NCI-H2227 treated with DMSO at 0.1 percent for 48 hours (cell line): ENCODE results near the gene NME7.

Source experiments
- DNase-seq: peaks from one replicate; lab custom pipeline; 2025; lab: John Stamatoyannopoulos, UW

NME7 gene

GRCh38 chr1:169155675-169156074 is 211.9 kb downstream of the NME7 start:
- DNase-seq, result no peak

GRCh38 chr1:169151338-169151837 is 216.2 kb downstream of the NME7 start:
- no peak for DNase-seq

DNA sequence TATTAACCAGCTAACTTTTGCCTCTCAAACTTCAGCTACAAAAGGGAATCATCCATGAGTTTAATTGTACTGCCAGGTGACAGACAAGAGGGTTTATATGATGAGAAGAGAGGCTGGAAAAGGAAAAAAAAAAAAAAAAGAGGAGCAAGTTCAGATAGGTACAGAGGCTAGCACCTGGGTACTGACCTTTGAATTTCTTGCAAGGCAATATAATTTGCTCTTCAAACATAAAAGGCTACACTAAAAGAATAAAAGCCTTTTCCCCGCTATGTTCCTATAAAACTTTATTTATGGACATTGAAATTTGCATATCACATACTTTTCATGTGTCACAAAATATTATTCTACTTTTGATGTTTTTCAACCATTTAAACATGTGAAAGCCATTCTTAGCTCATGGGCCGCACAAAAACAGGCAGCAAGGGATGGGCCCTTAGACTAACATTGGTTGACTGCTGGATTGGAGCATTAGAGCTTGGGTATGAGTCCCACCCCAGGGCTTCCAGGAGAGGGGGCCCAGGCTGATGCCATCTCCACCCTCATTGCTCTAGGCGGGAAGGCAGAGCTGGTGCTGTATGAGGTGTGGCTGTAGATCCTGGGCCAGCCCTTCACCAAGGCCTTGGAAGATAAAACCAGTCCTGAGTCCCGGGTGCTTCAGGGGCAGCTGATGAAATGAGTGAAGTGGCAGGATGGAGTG is 216.8 kb downstream of the NME7 start:
- no peak for DNase-seq

DNA sequence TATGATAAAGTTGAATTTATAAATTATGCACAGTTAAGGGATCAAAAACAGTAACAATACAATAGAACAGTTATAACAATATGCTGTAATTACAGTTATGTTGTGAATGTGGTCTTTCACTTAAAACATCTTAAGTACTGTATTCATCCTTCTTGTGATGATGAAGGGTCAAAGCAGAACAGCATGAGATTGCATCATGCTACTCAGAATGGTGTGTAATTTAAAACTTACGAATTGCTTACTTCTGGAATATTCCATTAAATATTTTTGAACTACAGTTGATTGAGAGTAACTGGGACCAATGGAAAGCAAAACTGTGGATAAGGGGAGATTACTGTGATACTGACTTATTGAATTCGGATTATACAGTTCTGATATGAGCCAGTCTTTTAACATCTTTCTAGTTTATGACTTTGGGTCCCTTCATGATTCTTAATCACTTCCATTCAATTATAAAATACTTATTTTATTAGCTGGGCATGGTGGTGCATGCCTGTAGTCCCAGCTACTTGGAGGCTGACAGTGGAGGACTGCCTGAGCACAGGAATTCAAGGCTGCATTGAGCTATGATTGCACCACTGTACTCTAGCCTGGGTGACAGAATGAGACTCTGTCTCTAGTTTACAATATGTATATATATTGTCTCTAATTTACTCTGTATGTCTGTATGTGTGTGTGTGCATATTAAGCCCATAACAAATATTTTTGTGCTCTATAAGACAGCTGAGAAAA is 217.9 kb downstream of the NME7 start:
- no peak for DNase-seq

DNA sequence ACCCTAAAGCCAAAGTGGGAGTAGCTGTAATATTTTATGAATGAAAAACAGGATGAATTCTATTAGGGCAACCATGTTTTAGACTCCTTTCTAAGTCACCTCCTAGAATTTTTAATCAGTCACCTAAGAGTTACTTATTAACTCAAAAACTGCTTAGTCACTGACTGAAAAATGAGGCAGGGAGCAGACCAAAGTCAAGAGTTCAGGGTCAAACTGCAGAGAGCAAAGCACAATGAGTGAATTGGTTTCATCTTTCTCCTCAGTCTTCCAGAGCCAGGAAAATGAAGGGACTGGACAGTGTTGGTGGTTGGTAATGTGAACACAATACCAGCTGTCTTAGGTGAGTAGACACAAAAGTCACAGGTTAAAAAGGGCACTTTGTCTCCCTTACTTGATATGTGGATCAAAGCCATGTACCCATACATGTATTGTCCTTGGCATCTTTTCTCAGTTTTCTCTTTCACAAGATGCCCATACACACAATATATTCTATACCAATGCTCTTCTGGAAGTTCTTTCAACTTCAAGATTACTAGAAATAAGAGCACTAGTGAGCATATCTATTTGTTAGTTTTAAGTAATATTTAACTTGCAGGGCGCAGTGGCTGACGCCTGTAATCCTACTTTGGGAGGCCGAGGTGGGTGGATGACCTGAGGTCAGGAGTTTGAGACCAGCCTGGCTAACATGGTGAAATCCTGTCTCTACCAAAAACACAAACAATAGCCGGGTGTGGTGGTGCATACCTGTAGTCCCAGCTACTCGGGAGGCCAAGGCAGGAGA is 218.9 kb downstream of the NME7 start:
- DNase-seq, result no peak

GRCh38 chr1:169146576-169147214 is 220.9 kb downstream of the NME7 start:
- DNase-seq, result no peak

GRCh38 chr1:169144941-169145626 is 222.5 kb downstream of the NME7 start:
- DNase-seq, result no peak

DNA sequence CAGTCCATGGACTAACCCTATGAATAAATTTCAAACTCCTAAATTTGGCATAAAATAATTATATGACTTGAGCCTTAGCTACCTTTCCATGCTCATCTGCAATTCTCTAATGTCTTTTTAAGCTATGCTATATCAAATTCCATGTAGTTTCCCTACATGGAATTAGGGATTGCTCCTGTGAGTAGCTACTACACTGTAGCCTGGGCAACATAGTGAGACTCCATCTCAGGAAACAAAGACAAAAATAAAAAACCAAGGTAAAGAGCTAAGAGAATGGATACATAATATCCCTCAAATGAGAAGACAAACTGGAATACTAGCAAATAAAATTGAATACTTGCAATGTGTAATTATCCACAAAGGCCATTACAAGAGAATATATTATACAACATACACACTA is 223.6 kb downstream of the NME7 start:
- no peak for DNase-seq

DNA sequence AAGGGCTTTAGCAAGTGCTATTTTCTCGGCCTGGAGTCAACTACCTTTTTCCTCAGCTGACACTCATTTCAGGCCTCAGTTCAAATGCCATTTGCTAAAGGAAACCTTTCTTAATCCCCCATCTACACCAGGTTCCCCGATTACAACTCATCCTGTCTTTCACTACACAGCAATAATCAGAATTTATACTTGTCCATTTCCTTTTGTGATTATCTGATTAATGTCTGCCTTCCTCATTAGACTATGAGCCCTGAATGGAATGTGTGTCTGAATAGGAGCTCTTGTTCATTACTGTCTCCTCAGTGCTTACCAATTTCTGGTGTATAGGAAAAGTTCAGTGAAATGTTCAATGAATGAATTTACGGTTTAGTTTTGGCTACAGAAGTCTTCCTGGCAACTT is 224.3 kb downstream of the NME7 start:
- no peak for DNase-seq

DNA sequence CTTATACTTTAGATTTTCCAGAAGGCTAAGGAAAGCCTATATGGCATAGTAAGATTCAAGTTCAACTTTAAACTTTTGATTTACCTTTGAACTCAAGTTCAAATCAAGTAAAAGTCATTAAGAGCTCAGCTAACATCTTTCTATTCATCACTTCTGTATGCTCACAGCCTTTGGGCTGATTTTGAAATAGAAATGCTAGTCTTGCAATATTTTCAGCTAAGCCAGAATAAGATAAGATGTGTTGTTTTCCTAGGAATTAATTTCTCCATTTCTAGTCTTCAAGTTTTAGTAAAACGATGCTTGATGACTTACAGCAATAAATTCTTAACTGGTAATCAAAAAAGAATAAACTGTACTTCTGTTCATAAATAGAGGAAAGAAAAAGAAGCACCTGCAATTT is 225.5 kb downstream of the NME7 start:
- DNase-seq, result no peak

DNA sequence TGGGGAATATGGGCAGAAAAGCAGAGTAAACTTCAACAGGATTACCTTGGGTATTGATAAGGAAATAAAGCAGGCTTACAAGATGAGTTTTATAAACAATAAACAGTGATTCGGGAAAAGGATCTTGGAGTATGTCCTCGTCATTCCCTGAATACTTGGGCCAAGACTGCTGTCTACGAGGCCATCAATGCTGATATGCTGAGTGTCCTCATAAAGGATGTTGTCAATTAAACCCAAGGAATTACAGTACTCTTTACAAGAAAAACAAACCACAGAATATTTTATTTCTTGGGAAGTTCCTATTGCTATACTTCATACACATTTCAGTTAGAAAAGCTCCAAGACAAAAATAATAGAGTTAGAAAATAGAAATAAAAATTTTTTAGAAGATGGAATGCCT is 226.2 kb downstream of the NME7 start:
- DNase-seq, result no peak

- no peak for DNase-seq
These were observed 228.5 kb downstream of the NME7 start for GRCh38 chr1:169138866-169139670.

DNA sequence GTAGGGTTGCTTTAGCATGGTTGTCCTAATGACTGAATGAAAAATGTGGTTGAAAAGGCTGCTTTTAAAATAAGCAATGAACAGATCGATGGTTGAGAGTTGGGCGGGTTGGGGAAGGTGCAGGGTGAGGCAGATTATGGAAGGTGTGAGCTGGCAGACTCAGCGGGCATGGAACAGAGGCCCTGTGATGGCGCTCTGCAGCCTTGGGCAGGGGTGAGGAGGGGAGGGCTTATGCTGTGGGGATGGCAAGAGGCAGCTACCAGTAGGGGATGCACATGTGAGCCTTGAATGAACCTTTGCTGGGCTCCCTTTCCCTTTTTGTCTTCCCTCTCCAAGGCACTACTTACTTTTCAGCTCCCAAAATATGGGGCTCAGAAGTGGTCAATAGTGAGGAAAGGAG is 230.2 kb downstream of the NME7 start:
- DNase-seq, result no peak

GRCh38 chr1:169133801-169134502 is 233.6 kb downstream of the NME7 start:
- DNase-seq, result no peak

DNA sequence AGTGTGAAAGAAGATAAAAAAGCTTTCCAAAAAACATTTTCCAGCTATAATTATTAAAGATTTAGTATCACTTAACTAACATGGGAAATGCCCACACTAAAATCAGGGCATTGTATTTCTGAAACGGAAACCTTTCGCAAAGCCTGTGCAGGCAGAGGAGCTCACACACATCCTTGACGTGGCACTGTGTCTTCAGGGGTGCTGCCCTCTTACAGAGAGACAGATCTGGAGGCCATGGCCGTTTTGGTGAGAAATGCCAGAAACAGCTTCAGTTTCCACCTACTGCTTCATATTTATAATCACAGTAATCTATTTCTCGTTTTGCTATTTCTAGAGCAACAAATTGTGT is 234.4 kb downstream of the NME7 start:
- DNase-seq, result no peak

DNA sequence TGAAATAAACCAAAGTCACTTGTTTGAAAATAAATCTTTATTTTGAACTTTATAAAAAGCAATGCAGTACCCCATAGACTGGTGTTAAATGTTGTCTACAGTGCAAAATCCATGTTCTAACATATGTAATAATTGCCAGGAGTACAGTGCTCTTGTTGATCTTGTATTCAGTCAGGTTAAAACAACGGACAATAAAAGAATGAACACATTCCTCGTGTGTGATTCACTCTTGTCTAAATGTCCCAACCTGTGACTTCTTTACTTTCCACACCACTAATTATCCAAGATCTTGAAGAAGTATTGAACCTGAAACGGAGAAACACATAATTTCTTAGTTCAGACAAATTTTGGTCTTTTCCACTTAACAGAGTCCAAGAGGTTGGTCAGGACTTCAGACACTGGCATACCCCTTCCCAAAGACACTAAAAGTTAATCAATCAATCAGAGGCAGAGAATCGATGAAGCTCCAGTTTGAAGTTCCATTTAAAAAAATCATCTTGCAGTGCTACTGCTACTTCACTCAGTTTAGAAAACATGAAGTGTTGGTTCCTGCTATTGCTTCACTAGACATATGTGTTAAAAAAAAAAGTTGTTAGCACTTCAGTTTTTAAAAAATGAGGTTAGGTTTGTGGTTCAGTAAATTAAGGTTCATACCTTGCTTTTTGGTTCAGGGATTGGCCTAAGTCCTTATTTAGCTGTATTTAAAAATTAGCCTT is 234.9 kb downstream of the NME7 start:
- no peak for DNase-seq

DNA sequence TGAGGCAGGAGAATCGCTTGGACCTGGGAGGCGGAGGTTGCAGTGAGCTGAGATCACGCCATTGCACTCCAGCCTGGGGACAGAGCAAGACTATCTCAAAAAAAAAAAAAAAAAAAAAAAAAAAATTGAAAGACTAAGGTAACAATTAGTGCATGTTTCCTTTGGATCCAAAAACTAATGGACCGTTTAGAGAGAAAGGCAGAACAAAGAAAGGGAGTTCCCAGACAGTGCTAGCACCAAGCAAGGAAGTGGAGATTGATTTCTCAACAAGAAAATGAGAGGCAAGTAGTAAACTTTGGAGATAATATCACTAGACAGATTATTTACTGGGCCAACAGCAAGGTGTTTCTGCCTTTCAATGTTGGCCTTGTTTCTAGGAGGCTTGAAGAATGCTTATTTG is 236.9 kb downstream of the NME7 start:
- no peak for DNase-seq

DNA sequence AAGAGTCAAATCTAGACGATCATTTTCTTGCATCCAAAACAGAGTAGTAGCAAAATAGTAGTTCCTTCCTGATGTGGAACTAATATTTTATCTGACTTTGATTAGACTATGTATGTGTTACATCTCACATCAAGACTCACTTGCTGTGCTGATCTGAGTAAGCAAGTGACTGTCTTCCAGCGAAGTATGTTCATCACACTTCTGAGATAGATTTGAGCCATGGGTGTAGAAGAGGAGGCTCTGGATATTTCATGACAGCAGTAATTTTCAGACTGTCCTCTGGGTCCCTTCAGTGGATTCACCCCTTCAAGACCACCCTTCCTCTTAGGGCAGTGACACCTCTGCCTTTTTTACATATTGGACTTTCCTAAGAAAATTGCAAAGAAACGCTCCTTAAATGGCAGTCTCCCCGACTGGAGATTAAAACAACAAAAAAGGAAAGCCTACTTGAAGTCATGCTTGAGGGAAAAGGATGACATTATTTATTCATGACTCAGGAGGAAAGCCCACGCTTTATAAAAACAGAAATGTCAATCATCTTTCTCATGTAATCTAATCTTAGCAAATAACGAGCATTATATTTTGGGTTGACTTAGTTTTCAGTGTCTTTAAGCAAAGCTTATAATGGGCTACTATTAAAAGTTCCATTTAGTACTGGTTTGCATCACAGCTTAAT is 238.3 kb downstream of the NME7 start:
- DNase-seq, result no peak

DNA sequence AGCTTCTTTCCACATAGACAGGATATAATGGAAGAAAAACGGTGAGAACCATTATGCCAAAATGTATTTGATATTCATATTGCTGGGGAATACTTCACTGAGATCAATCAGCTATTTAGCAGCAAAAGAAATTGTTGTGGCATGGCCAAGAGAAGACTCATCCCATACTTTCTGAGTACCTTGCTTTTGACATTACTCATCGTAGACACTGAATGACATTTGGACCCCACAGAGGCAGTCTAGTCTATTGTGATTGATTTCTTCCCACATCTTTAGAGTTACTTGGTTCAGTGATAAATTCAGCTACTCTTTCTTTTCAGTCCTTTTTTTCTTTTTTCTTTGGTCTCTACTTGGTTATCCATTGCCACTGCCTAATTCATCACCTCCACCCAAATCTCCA is 239.0 kb downstream of the NME7 start:
- no peak for DNase-seq
